Neural cell (in vitro differentiated cells): Measurements from ENCODE around the gene TSR2. TPM values are rescaled to one million over a fixed set of nuclear protein-coding genes. Genes with fewer than 3 reads are reported as not detected.

Source experiments
- H2AFZ ChIP-seq: fragments of 200-600, 300-800 bp; sonication (generic), shearing (Covaris generic); 2 replicates; pipeline ENCODE4 v1.6.0; 2014; ENCODE audit warnings: low read depth, mild to moderate bottlenecking, antibody characterized with exemption, low read length, moderate library complexity
- H3F3A ChIP-seq: fragments of 200-600 bp; shearing (Covaris generic); 2 replicates; pipeline ENCODE4 v1.6.1; 2016; ENCODE audit warnings: mild to moderate bottlenecking, moderate library complexity, mixed read lengths, antibody characterized with exemption, low read length; ENCODE audit not compliant: insufficient read depth, poor library complexity, severe bottlenecking
- H3K27ac ChIP-seq: fragments of 200-600, 300-800 bp; sonication (generic), shearing (Covaris generic); 2 replicates; pipeline ENCODE4 v1.5.1; 2014; ENCODE audit warnings: mild to moderate bottlenecking, low read length, moderate library complexity
- H3K27me3 ChIP-seq: fragments of 300-800, 200-600 bp; sonication (generic), shearing (Covaris generic); 2 replicates; pipeline ENCODE4 v1.6.0; 2014; ENCODE audit warnings: mild to moderate bottlenecking, low read depth, low read length, moderate library complexity; ENCODE audit not compliant: insufficient read depth
- H3K36me3 ChIP-seq: fragments of 300-800, 200-600 bp; sonication (generic), shearing (Covaris generic); 2 replicates; pipeline ENCODE4 v1.5.1; 2014; ENCODE audit warnings: mild to moderate bottlenecking, antibody characterized with exemption, low read length, moderate library complexity; ENCODE audit not compliant: insufficient read depth
- H3K4me2 ChIP-seq: fragments of 300-800, 200-600 bp; sonication (generic), shearing (Covaris generic); 2 replicates; pipeline ENCODE4 v1.6.0; 2014; ENCODE audit warnings: mild to moderate bottlenecking, low read length
- H3K4me3 ChIP-seq: fragments of 300-800, 200-600 bp; sonication (generic), shearing (Covaris generic); 2 replicates; pipeline ENCODE4 v1.5.1; 2014; ENCODE audit warnings: mild to moderate bottlenecking, low read length, moderate library complexity
- H3K79me2 ChIP-seq: fragments of 200-600 bp; shearing (Covaris generic); replicated peaks from 2 replicates; pipeline ENCODE4 v1.6.0; 2014; ENCODE audit warnings: mild to moderate bottlenecking, low read length, moderate library complexity; ENCODE audit not compliant: insufficient read depth
- H3K9ac ChIP-seq: fragments of 300-800, 200-600 bp; sonication (generic), shearing (Covaris generic); 2 replicates; pipeline ENCODE4 v1.6.1; 2016; ENCODE audit warnings: mild to moderate bottlenecking, low read length, mixed read lengths
- H3K9me2 ChIP-seq: fragments of 200-600 bp; shearing (Covaris generic); 2 replicates; pipeline ENCODE4 v1.6.1; 2016; ENCODE audit warnings: mild to moderate bottlenecking, low read length, mixed read lengths; ENCODE audit not compliant: insufficient read depth
- H3K9me3 ChIP-seq: fragments of 200-600, 300-800 bp; sonication (generic), shearing (Covaris generic); 2 replicates; pipeline ENCODE4 v1.6.1; 2016; ENCODE audit warnings: mild to moderate bottlenecking, mixed run types, low read length, moderate library complexity, mixed read lengths
- H4K20me1 ChIP-seq: fragments of 200-600 bp; shearing (Covaris generic); 2 replicates; pipeline ENCODE4 v1.6.1; 2016; ENCODE audit warnings: mild to moderate bottlenecking, mixed run types; ENCODE audit not compliant: insufficient read depth
- CTCF ChIP-seq: fragments of 450-650 bp; IDR thresholded peaks from 2 replicates; pipeline ENCODE4 v1.5.1; 2014; ENCODE audit warnings: antibody characterized with exemption, mild to moderate bottlenecking, moderate library complexity; ENCODE audit not compliant: poor library complexity, severe bottlenecking
- EP300 ChIP-seq: fragments of 450-650 bp; conservative IDR thresholded peaks from 2 replicates; pipeline ENCODE4 v1.6.1; 2014; ENCODE audit warnings: antibody characterized with exemption, mild to moderate bottlenecking, moderate library complexity; ENCODE audit not compliant: poor library complexity, severe bottlenecking
- EZH2 ChIP-seq: fragments of 200-600, 300-800 bp; shearing (Covaris generic), sonication (generic); IDR thresholded peaks from 2 replicates; pipeline ENCODE4 v1.6.1; 2014; ENCODE audit warnings: antibody characterized with exemption, low read length, borderline replicate concordance, mild to moderate bottlenecking; ENCODE audit not compliant: insufficient read depth, poor library complexity, severe bottlenecking
- MXI1 ChIP-seq: fragments of 450-650 bp; conservative IDR thresholded peaks from 2 replicates; pipeline ENCODE4 v1.6.1; 2014; ENCODE audit warnings: antibody characterized with exemption, mild to moderate bottlenecking; ENCODE audit not compliant: poor library complexity, severe bottlenecking
- POLR2AphosphoS5 ChIP-seq: IDR thresholded peaks from 2 replicates; pipeline ENCODE4 v1.6.1; 2012
- RAD21 ChIP-seq: fragments of 450-650 bp; conservative IDR thresholded peaks from 2 replicates; pipeline ENCODE4 v1.6.1; 2014; ENCODE audit warnings: antibody characterized with exemption, mild to moderate bottlenecking, moderate library complexity
- REST ChIP-seq: IDR thresholded peaks from 2 replicates; pipeline ENCODE4 v1.6.1; 2012; ENCODE audit warnings: borderline replicate concordance
- SMC3 ChIP-seq: fragments of 450-650 bp; conservative IDR thresholded peaks from 2 replicates; pipeline ENCODE4 v1.6.1; 2014; ENCODE audit warnings: antibody characterized with exemption, mild to moderate bottlenecking, moderate library complexity; ENCODE audit not compliant: poor library complexity
- TAF1 ChIP-seq: IDR thresholded peaks from 2 replicates; pipeline ENCODE4 v1.6.1; 2012; ENCODE audit warnings: low read depth
- polyA plus RNA-seq: library from polyadenylated mRNA; depleted of rRNA; stranded (reverse); fragments of >200 nt; gene quantifications from 2 replicates; pipeline ENCODE4 v1.2.3, GENCODE V29; 2014

TSR2 gene
- polyA plus RNA-seq, 1 donor from 2014 or later = 27.5 TPM

- Histone ChIP-seq H3K9ac (no peak overlapping the region), H3K9me3 (no peaks in the 10 kb centered on the region), H3K27ac (no peak overlapping the region), H3K36me3 (no peaks in the 10 kb centered on the region), H2AFZ (no peak overlapping the region), H3K27me3 (no peaks in the 10 kb centered on the region), H3K4me2 (no peak overlapping the region), H3K4me3 (no peak overlapping the region), H3F3A (no peaks in the 10 kb centered on the region), H4K20me1 (no peaks in the 10 kb centered on the region), H3K79me2 (no peaks in the 10 kb centered on the region), H3K9me2 (no peaks in the 10 kb centered on the region)
- TF ChIP-seq MXI1 = no peak
- peak; percentile 43 for TF ChIP-seq RAD21
- no peak for TF ChIP-seq EP300
- TF ChIP-seq EZH2 = no peak
- TF ChIP-seq SMC3 = peak; percentile 22
- peak; percentile 44 for TF ChIP-seq CTCF
- TF ChIP-seq POLR2AphosphoS5 = no peak
Observed at GRCh38 chrX:54452920-54453319, 12.7 kb downstream of the TSR2 start.

GRCh38 chrX:54470054-54470760 is 30.0 kb downstream of the TSR2 start:
- no peaks in the 10 kb centered on the region for H3K9me2 ChIP-seq
- no peak overlapping the region for H3K27ac ChIP-seq
- no peak overlapping the region for H3K4me2 ChIP-seq
- H3K27me3 ChIP-seq = no peaks in the 10 kb centered on the region
- no peak overlapping the region for H3K4me3 ChIP-seq
- no peaks in the 10 kb centered on the region for H3K79me2 ChIP-seq
- H3F3A ChIP-seq = no peaks in the 10 kb centered on the region
- H3K9me3 ChIP-seq = no peaks in the 10 kb centered on the region
- H2AFZ ChIP-seq = no peak overlapping the region
- H3K36me3 ChIP-seq = no peaks in the 10 kb centered on the region
- TF ChIP-seq RAD21 (no peak), REST (no peak), TAF1 (no peak), EZH2 (no peak), EP300 (no peak), POLR2AphosphoS5 (no peak), CTCF (no peak), MXI1 (no peak), SMC3 (no peak)
- no peaks in the 10 kb centered on the region for H4K20me1 ChIP-seq
- no peak overlapping the region for H3K9ac ChIP-seq
